Measurements from ENCODE around the gene CDK5RAP2. TPM values are rescaled to one million over a fixed set of nuclear protein-coding genes. Genes with fewer than 3 reads are reported as not detected.

Gene CDK5RAP2
- total RNA-seq, 1 donor from 2014 or later = 59.8 TPM

- no peak for DNase-seq (ENCODE audit: low spot score)
- no peaks in the 10 kb centered on the region for H3K27me3 Mint-ChIP-seq (ENCODE audit: low read depth)
- no peak overlapping the region for H3K27ac Mint-ChIP-seq
- intact Hi-C loops (cut with micrococcal nuclease) = no loop called here
- no peaks in the 10 kb centered on the region for H3K9me3 Mint-ChIP-seq
- H3K4me1 Mint-ChIP-seq (ENCODE audit: low read depth) = peaks cover 4% of the 10 kb centered on the region
- H3K4me3 Mint-ChIP-seq (ENCODE audit: low read depth) = no peak overlapping the region
- H3K36me3 Mint-ChIP-seq (ENCODE audit: low read depth) = peaks cover 60% of the 10 kb centered on the region
Observed at GRCh38 chr9:120485788-120486187, 94.2 kb downstream of the CDK5RAP2 start.

GRCh38 chr9:120484162-120484561 is 95.8 kb downstream of the CDK5RAP2 start:
- peaks cover 7% of the 10 kb centered on the region for H3K4me1 Mint-ChIP-seq (ENCODE audit: low read depth)
- H3K27ac Mint-ChIP-seq = no peak overlapping the region
- H3K36me3 Mint-ChIP-seq (ENCODE audit: low read depth) = peaks cover 48% of the 10 kb centered on the region

GRCh38 chr9:120482424-120483186 is 97.4 kb downstream of the CDK5RAP2 start:
- Mint-ChIP-seq H3K36me3 (ENCODE audit: low read depth) (peaks cover 43% of the 10 kb centered on the region), H3K4me3 (ENCODE audit: low read depth) (no peak overlapping the region), H3K27ac (no peak overlapping the region), H3K4me1 (ENCODE audit: low read depth) (peaks cover 7% of the 10 kb centered on the region), H3K9me3 (no peaks in the 10 kb centered on the region), H3K27me3 (ENCODE audit: low read depth) (no peaks in the 10 kb centered on the region)
- intact Hi-C loops (cut with micrococcal nuclease) = no loop called here
- no peak for DNase-seq (ENCODE audit: low spot score)

More at GRCh38 chr9:120484162-120484561, 95.8 kb downstream of the CDK5RAP2 start:
- no peak overlapping the region for H3K4me3 Mint-ChIP-seq (ENCODE audit: low read depth)
- no peak for DNase-seq (ENCODE audit: low spot score)
- H3K9me3 Mint-ChIP-seq = no peaks in the 10 kb centered on the region
- no peaks in the 10 kb centered on the region for H3K27me3 Mint-ChIP-seq (ENCODE audit: low read depth)
- intact Hi-C loops (cut with micrococcal nuclease) = no loop called here

- H3K4me3 Mint-ChIP-seq (ENCODE audit: low read depth) = no peak overlapping the region
Observed at GRCh38 chr9:120481846-120482245, 98.1 kb downstream of the CDK5RAP2 start.

GRCh38 chr9:120481248-120481647 is 98.7 kb downstream of the CDK5RAP2 start:
- no peak overlapping the region for H3K27ac Mint-ChIP-seq
- intact Hi-C loops (cut with micrococcal nuclease) = no loop called here
- no peaks in the 10 kb centered on the region for H3K9me3 Mint-ChIP-seq
- peaks cover 7% of the 10 kb centered on the region for H3K4me1 Mint-ChIP-seq (ENCODE audit: low read depth)
- H3K4me3 Mint-ChIP-seq (ENCODE audit: low read depth) = no peak overlapping the region
- no peaks in the 10 kb centered on the region for H3K27me3 Mint-ChIP-seq (ENCODE audit: low read depth)
- DNase-seq (ENCODE audit: low spot score) = no peak
- peaks cover 36% of the 10 kb centered on the region for H3K36me3 Mint-ChIP-seq (ENCODE audit: low read depth)

More at GRCh38 chr9:120481846-120482245, 98.1 kb downstream of the CDK5RAP2 start:
- Mint-ChIP-seq H3K9me3 (no peaks in the 10 kb centered on the region), H3K27ac (no peak overlapping the region), H3K27me3 (ENCODE audit: low read depth) (no peaks in the 10 kb centered on the region), H3K4me1 (ENCODE audit: low read depth) (peaks cover 7% of the 10 kb centered on the region), H3K36me3 (ENCODE audit: low read depth) (peaks cover 41% of the 10 kb centered on the region)
- intact Hi-C loops (cut with micrococcal nuclease) = no loop called here
- DNase-seq (ENCODE audit: low spot score) = no peak

GRCh38 chr9:120480707-120481106 is 99.3 kb downstream of the CDK5RAP2 start:
- Mint-ChIP-seq H3K4me3 (ENCODE audit: low read depth) (no peak overlapping the region), H3K9me3 (no peaks in the 10 kb centered on the region), H3K4me1 (ENCODE audit: low read depth) (peaks cover 7% of the 10 kb centered on the region), H3K36me3 (ENCODE audit: low read depth) (peaks cover 40% of the 10 kb centered on the region), H3K27me3 (ENCODE audit: low read depth) (no peaks in the 10 kb centered on the region), H3K27ac (peak overlapping the region; percentile 46)
- DNase-seq (ENCODE audit: low spot score) = no peak
- intact Hi-C loops (cut with micrococcal nuclease) = no loop called here

GRCh38 chr9:120478208-120478607 is 101.8 kb downstream of the CDK5RAP2 start:
- intact Hi-C loops (cut with micrococcal nuclease) = no loop called here
- no peaks in the 10 kb centered on the region for H3K27me3 Mint-ChIP-seq (ENCODE audit: low read depth)

GRCh38 chr9:120477534-120478001 is 102.4 kb downstream of the CDK5RAP2 start:
- Mint-ChIP-seq H3K36me3 (ENCODE audit: low read depth) (peaks cover 42% of the 10 kb centered on the region), H3K27me3 (ENCODE audit: low read depth) (no peaks in the 10 kb centered on the region), H3K27ac (no peak overlapping the region), H3K4me1 (ENCODE audit: low read depth) (peaks cover 14% of the 10 kb centered on the region), H3K4me3 (ENCODE audit: low read depth) (no peak overlapping the region), H3K9me3 (no peaks in the 10 kb centered on the region)
- intact Hi-C loops (cut with micrococcal nuclease) = no loop called here
- peak; percentile 11 for DNase-seq (ENCODE audit: low spot score)

More at GRCh38 chr9:120478208-120478607, 101.8 kb downstream of the CDK5RAP2 start:
- H3K9me3 Mint-ChIP-seq = no peaks in the 10 kb centered on the region
- no peak overlapping the region for H3K27ac Mint-ChIP-seq
- no peak overlapping the region for H3K4me3 Mint-ChIP-seq (ENCODE audit: low read depth)
- DNase-seq (ENCODE audit: low spot score) = no peak
- H3K36me3 Mint-ChIP-seq (ENCODE audit: low read depth) = peaks cover 48% of the 10 kb centered on the region
- H3K4me1 Mint-ChIP-seq (ENCODE audit: low read depth) = peaks cover 14% of the 10 kb centered on the region

GRCh38 chr9:120475341-120475740 is 104.6 kb downstream of the CDK5RAP2 start:
- H3K9me3 Mint-ChIP-seq = no peaks in the 10 kb centered on the region
- DNase-seq (ENCODE audit: low spot score) = no peak
- H3K4me1 Mint-ChIP-seq (ENCODE audit: low read depth) = peaks cover 7% of the 10 kb centered on the region
- H3K27ac Mint-ChIP-seq = no peak overlapping the region
- H3K4me3 Mint-ChIP-seq (ENCODE audit: low read depth) = no peak overlapping the region
- H3K27me3 Mint-ChIP-seq (ENCODE audit: low read depth) = no peaks in the 10 kb centered on the region
- intact Hi-C loops (cut with micrococcal nuclease) = no loop called here
- peaks cover 52% of the 10 kb centered on the region for H3K36me3 Mint-ChIP-seq (ENCODE audit: low read depth)

- no peaks in the 10 kb centered on the region for H3K9me3 Mint-ChIP-seq
- no peak overlapping the region for H3K27ac Mint-ChIP-seq
- intact Hi-C loops (cut with micrococcal nuclease) = no loop called here
- H3K27me3 Mint-ChIP-seq (ENCODE audit: low read depth) = no peaks in the 10 kb centered on the region
- DNase-seq (ENCODE audit: low spot score) = no peak
- H3K4me3 Mint-ChIP-seq (ENCODE audit: low read depth) = no peak overlapping the region
- H3K4me1 Mint-ChIP-seq (ENCODE audit: low read depth) = peaks cover 7% of the 10 kb centered on the region
- peaks cover 58% of the 10 kb centered on the region for H3K36me3 Mint-ChIP-seq (ENCODE audit: low read depth)
Observed at GRCh38 chr9:120474591-120475243, 105.2 kb downstream of the CDK5RAP2 start.

- no peak for DNase-seq (ENCODE audit: low spot score)
- peaks cover 7% of the 10 kb centered on the region for H3K4me1 Mint-ChIP-seq (ENCODE audit: low read depth)
- H3K36me3 Mint-ChIP-seq (ENCODE audit: low read depth) = peaks cover 64% of the 10 kb centered on the region
- intact Hi-C loops (cut with micrococcal nuclease) = no loop called here
- H3K27ac Mint-ChIP-seq = no peak overlapping the region
- H3K4me3 Mint-ChIP-seq (ENCODE audit: low read depth) = no peak overlapping the region
- H3K9me3 Mint-ChIP-seq = no peaks in the 10 kb centered on the region
- H3K27me3 Mint-ChIP-seq (ENCODE audit: low read depth) = no peaks in the 10 kb centered on the region
Observed at GRCh38 chr9:120473608-120474007, 106.4 kb downstream of the CDK5RAP2 start.

GRCh38 chr9:120465685-120466407 is 114.1 kb downstream of the CDK5RAP2 start:
- no peak overlapping the region for H3K4me3 Mint-ChIP-seq (ENCODE audit: low read depth)
- no peaks in the 10 kb centered on the region for H3K9me3 Mint-ChIP-seq
- no peak for DNase-seq (ENCODE audit: low spot score)
- no peaks in the 10 kb centered on the region for H3K27me3 Mint-ChIP-seq (ENCODE audit: low read depth)
- H3K4me1 Mint-ChIP-seq (ENCODE audit: low read depth) = no peaks in the 10 kb centered on the region
- H3K36me3 Mint-ChIP-seq (ENCODE audit: low read depth) = peaks cover 36% of the 10 kb centered on the region
- no peak overlapping the region for H3K27ac Mint-ChIP-seq
- intact Hi-C loops (cut with micrococcal nuclease) = no loop called here
